Cardiac muscle cell (in vitro differentiated cells and primary cell): ENCODE results near the gene BCAR3. TPM values are rescaled to one million over a fixed set of nuclear protein-coding genes. Genes with fewer than 3 reads are reported as not detected.
A peak's percentile ranks its signal among the peaks of the same experiment; 100 is the strongest.

Source experiments
- DNase-seq, 2 donors: peaks; one replicate each; pipeline versions ENCODE4 v3.0.0 to v3.0.0-alpha.2; 2010 to 2017; ENCODE audit warnings: low read depth in 1 of 2, low spot score in 1 of 2
- H3K27ac ChIP-seq: fragments of 200-600 bp; sonication (generic); 2 replicates; pipeline ENCODE4 v1.5.1; 2016
- H3K27me3 ChIP-seq: fragments of 200-600 bp; sonication (generic); 2 replicates; pipeline ENCODE4 v1.6.0; 2016; ENCODE audit warnings: control low read depth
- H3K36me3 ChIP-seq: fragments of 200-600 bp; sonication (generic); 2 replicates; pipeline ENCODE4 v1.5.1; 2016; ENCODE audit warnings: control low read depth
- H3K4me1 ChIP-seq: fragments of 200-600 bp; sonication (generic); 2 replicates; pipeline ENCODE4 v1.8.1; 2017; ENCODE audit warnings: low read depth, mild to moderate bottlenecking, mixed run types
- H3K4me3 ChIP-seq: fragments of 200-600 bp; sonication (generic); 2 replicates; pipeline ENCODE4 v1.5.1; 2016; ENCODE audit warnings: mild to moderate bottlenecking
- H3K9me3 ChIP-seq: fragments of 200-600 bp; sonication (generic); 2 replicates; pipeline ENCODE4 v1.5.1; 2017; ENCODE audit warnings: low read depth, mild to moderate bottlenecking, control low read depth
- CTCF ChIP-seq: IDR thresholded peaks from 2 replicates; pipeline ENCODE4 v1.5.1; 2012; ENCODE audit warnings: low read depth, mild to moderate bottlenecking, low read length
- polyA plus RNA-seq: library from polyadenylated mRNA; unstranded; fragments of >200 nt; fragmentation: Nextera tagmentation; extraction: Ambion mirVana; gene quantifications from 2 replicates; pipeline ENCODE4 v1.2.1, GENCODE V29; 2016
- total RNA-seq: library from RNA; depleted of rRNA; stranded (reverse); fragments of >200 nt; gene quantifications from 2 replicates; pipeline ENCODE4 v1.2.3, GENCODE V29; 2016

The BCAR3 gene
- total RNA-seq (4.3 and 4.5 TPM in 2 replicates), polyA plus RNA-seq (1.2 and 1.5 TPM in 2 replicates)

GRCh38 chr1:93681101-93681988 lies at the start of gene BCAR3:
TSS of gene BCAR3 (minus strand) at chr1:93681837. CDS start at chr1:93674930, 6,907 bp downstream.
- Histone ChIP-seq H3K4me1 (no peaks in the 10 kb centered on the region), H3K4me3 (peak within 1 kb of the TSS; percentile 42), H3K27me3 (peaks cover 41% of the 10 kb centered on the region), H3K36me3 (no peaks in the 10 kb centered on the region), H3K9me3 (no peaks in the 10 kb centered on the region), H3K27ac (no peak within 1 kb of the TSS)
- peak; percentile 23 for TF ChIP-seq CTCF
- DNase-seq, result peak; percentile 75 to 85

GRCh38 chr1:93730621-93731020 lies 49.0 kb upstream of the BCAR3 start:
- no peak overlapping the region for H3K27ac ChIP-seq

GRCh38 chr1:93729906-93730305 lies 48.3 kb upstream of the BCAR3 start:
- Histone ChIP-seq H3K27me3 (peaks cover 33% of the 10 kb centered on the region), H3K27ac (no peak overlapping the region), H3K9me3 (no peaks in the 10 kb centered on the region), H3K4me3 (no peak overlapping the region), H3K4me1 (no peaks in the 10 kb centered on the region), H3K36me3 (no peaks in the 10 kb centered on the region)
- DNase-seq, result no peak
- TF ChIP-seq CTCF, result no peak

More at GRCh38 chr1:93730621-93731020, 49.0 kb upstream of the BCAR3 start:
- Histone ChIP-seq H3K9me3 (no peaks in the 10 kb centered on the region), H3K36me3 (no peaks in the 10 kb centered on the region), H3K27me3 (peaks cover 33% of the 10 kb centered on the region), H3K4me3 (no peak overlapping the region), H3K4me1 (no peaks in the 10 kb centered on the region)
- no peak for DNase-seq
- no peak for TF ChIP-seq CTCF

- Histone ChIP-seq H3K4me1 (no peaks in the 10 kb centered on the region), H3K27me3 (peaks cover 32% of the 10 kb centered on the region), H3K9me3 (no peaks in the 10 kb centered on the region), H3K27ac (no peak overlapping the region), H3K36me3 (no peaks in the 10 kb centered on the region), H3K4me3 (no peak overlapping the region)
- no peak for TF ChIP-seq CTCF
- DNase-seq, result no peak
Measured at GRCh38 chr1:93729502-93729901, 47.9 kb upstream of the BCAR3 start.

- no peak for DNase-seq
- Histone ChIP-seq H3K9me3 (no peaks in the 10 kb centered on the region), H3K4me3 (no peak overlapping the region), H3K36me3 (no peaks in the 10 kb centered on the region), H3K27ac (no peak overlapping the region), H3K27me3 (peaks cover 26% of the 10 kb centered on the region), H3K4me1 (no peaks in the 10 kb centered on the region)
- no peak for TF ChIP-seq CTCF
Measured at GRCh38 chr1:93728480-93729131, 47.0 kb upstream of the BCAR3 start.
